ENCODE data around the gene CENPV. TPM values are rescaled to one million over a fixed set of nuclear protein-coding genes. Genes with fewer than 3 reads are reported as not detected.
A peak's percentile ranks its signal among the peaks of the same experiment; 100 is the strongest.

Gene CENPV
- total and polyA plus RNA-seq, 2 of the 13 experiments (the other 11 are each of a cell fraction or from before 2014, with no cell fraction given) = 193 to 292 TPM

DNA sequence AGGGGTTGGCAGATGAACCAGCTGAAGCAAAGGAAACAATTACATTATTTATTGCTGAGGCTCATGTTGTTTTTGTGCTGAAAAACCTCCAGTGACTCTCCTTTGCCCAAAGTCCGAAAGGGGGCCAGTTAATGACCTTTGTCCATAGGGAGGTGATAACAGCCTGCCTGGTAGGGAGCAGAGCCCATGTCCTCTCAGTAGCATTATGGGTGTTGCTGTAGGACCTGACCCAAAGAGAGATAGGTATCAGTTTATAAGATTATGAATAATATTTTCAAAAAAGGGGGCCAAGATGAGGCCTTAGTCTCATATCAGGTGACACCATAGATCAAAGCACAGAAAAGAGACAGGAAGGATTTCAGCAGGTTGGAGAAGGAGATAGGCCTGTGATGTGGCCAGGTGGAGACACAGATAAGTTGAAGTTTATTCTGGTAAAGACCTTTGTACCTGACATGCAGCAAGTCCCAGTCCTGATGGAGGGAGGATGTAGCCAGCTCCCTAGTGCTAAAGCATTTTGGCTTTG, 55.1 kb downstream of the CENPV start (continued):
- TF ChIP-seq CREM (IDR thresholded peaks at IDR 0.05) = peak; percentile 79
- TF ChIP-seq CREM (CRISPR knock-in tag; IDR thresholded peaks at IDR 0.05) = no peak
- TF ChIP-seq HNF4G (IDR thresholded peaks at IDR 0.05; ENCODE audit: borderline replicate concordance, low read depth, low read length) = peak; percentile 98
- peak; percentile 94; the same call in 1 of the 2 replicates for TF ChIP-seq HNF4G (CRISPR knock-in tag; IDR thresholded peaks at IDR 0.05; ENCODE audit: borderline replicate concordance, low read depth)
- TF ChIP-seq HNF4A (CRISPR knock-in tag; IDR thresholded peaks at IDR 0.05) = peak; percentile 95
- TF ChIP-seq HOXA3 (CRISPR knock-in tag; IDR thresholded peaks at IDR 0.05) = 0 out of 2 replicates have a peak, but pooled peaks have one; percentile 46
- TF ChIP-seq FOXC1 (CRISPR knock-in tag; IDR thresholded peaks at IDR 0.05; ENCODE audit: borderline replicate concordance) = peak; percentile 73
- TF ChIP-seq ESRRA (CRISPR knock-in tag; IDR thresholded peaks at IDR 0.05; ENCODE audit: low read depth) = peak; percentile 81; the same call in 1 of the 2 replicates
- TF ChIP-seq SOX5 (CRISPR knock-in tag; IDR thresholded peaks at IDR 0.05; ENCODE audit: borderline replicate concordance) = peak; percentile 46; the same call in 1 of the 2 replicates
- TF ChIP-seq, protein P1, sequence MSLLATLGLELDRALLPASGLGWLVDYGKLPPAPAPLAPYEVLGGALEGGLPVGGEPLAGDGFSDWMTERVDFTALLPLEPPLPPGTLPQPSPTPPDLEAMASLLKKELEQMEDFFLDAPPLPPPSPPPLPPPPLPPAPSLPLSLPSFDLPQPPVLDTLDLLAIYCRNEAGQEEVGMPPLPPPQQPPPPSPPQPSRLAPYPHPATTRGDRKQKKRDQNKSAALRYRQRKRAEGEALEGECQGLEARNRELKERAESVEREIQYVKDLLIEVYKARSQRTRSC (CRISPR knock-in tag; IDR thresholded peaks at IDR 0.05; ENCODE audit: low read depth) = no peak
- peak; percentile 22 for TF ChIP-seq NCOA2 (CRISPR knock-in tag; IDR thresholded peaks at IDR 0.05)
- peak; percentile 97 for TF ChIP-seq NCOR1 (IDR thresholded peaks at IDR 0.05; ENCODE audit: borderline replicate concordance, low read length)
- TF ChIP-seq ZFP1 (CRISPR knock-in tag; IDR thresholded peaks at IDR 0.05) = no peak
- peak; percentile 55; the same call in 1 of the 2 replicates for TF ChIP-seq TOPORS (CRISPR knock-in tag; IDR thresholded peaks at IDR 0.05)
- no peak for TF ChIP-seq ZFP62 (CRISPR knock-in tag; IDR thresholded peaks at IDR 0.05)
- TF ChIP-seq KLF16 (CRISPR knock-in tag; IDR thresholded peaks at IDR 0.05) = peak in 1 of 2 experiments; percentile 40; a peak in 1 of 4 replicates
- TF ChIP-seq, protein P2, sequence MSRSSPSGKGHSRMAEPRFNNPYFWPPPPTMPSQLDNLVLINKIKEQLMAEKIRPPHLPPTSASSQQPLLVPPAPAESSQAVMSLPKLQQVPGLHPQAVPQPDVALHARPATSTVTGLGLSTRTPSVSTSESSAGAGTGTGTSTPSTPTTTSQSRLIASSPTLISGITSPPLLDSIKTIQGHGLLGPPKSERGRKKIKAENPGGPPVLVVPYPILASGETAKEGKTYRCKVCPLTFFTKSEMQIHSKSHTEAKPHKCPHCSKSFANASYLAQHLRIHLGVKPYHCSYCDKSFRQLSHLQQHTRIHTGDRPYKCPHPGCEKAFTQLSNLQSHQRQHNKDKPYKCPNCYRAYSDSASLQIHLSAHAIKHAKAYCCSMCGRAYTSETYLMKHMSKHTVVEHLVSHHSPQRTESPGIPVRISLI (CRISPR knock-in tag; IDR thresholded peaks at IDR 0.05; ENCODE audit: borderline replicate concordance) = 0 out of 2 replicates have a peak, but pooled peaks have one; percentile 18
- TF ChIP-seq REPIN1 (CRISPR knock-in tag; IDR thresholded peaks at IDR 0.05; ENCODE audit: borderline replicate concordance, low read depth) = peak; percentile 76
- TF ChIP-seq, protein P3, sequence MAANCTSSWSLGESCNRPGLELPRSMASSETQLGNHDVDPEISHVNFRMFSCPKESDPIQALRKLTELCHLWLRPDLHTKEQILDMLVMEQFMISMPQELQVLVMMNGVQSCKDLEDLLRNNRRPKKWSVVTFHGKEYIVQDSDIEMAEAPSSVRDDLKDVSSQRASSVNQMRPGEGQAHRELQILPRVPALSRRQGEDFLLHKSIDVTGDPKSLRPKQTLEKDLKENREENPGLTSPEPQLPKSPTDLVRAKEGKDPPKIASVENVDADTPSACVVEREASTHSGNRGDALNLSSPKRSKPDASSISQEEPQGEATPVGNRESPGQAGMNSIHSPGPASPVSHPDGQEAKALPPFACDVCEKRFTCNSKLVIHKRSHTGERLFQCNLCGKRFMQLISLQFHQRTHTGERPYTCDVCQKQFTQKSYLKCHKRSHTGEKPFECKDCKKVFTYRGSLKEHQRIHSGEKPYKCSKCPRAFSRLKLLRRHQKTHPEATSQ (CRISPR knock-in tag; IDR thresholded peaks at IDR 0.05; ENCODE audit: borderline replicate concordance) = no peak
- peak; percentile 65; the same call in 1 of the 2 replicates for TF ChIP-seq FOXJ3 (CRISPR knock-in tag; IDR thresholded peaks at IDR 0.05; ENCODE audit: borderline replicate concordance)
- peak; percentile 92 for TF ChIP-seq KDM6A (CRISPR knock-in tag; IDR thresholded peaks at IDR 0.05; ENCODE audit: low read depth)
- peak; percentile 51 to 55; a peak in 2 of 4 replicates for TF ChIP-seq NR2F1 (CRISPR knock-in tag; IDR thresholded peaks at IDR 0.05)
- TF ChIP-seq MEIS1 (CRISPR knock-in tag; IDR thresholded peaks at IDR 0.05; ENCODE audit: borderline replicate concordance) = 0 out of 2 replicates have a peak, but pooled peaks have one; percentile 80
- peak; percentile 86; the same call in 1 of the 2 replicates for TF ChIP-seq MIXL1 (CRISPR knock-in tag; IDR thresholded peaks at IDR 0.05)
- peak; percentile 70; the same call in 1 of the 2 replicates for TF ChIP-seq DPF2 (CRISPR knock-in tag; IDR thresholded peaks at IDR 0.05; ENCODE audit: borderline replicate concordance, low read depth)
- 0 out of 2 replicates have a peak, but pooled peaks have one; percentile 21 for TF ChIP-seq SOX13 (IDR thresholded peaks at IDR 0.05)
- TF ChIP-seq SOX13 (CRISPR knock-in tag; conservative IDR thresholded peaks at IDR 0.05 in 1 of 2, IDR thresholded peaks at IDR 0.05 in 1 of 2) = peak in 1 of 2 experiments; percentile 66; a peak in 2 of 4 replicates
- no peak for TF ChIP-seq MYNN (CRISPR knock-in tag; IDR thresholded peaks at IDR 0.05; ENCODE audit: low read depth)
- peak; percentile 58; the same call in 1 of the 2 replicates for TF ChIP-seq PITX1 (CRISPR knock-in tag; IDR thresholded peaks at IDR 0.05)

Measured in HepG2 (cell line).